ENCODE results near the gene CYP2J2. TPM values are rescaled to one million over a fixed set of nuclear protein-coding genes. Genes with fewer than 3 reads are reported as not detected.
"Not testable (repeated sequence)": the region's sequence is repeated elsewhere in the genome, so short reads cannot be mapped to it uniquely, and the experiment has no call there.

Gene CYP2J2
- total RNA-seq, 1 donor from 2014 or later = 10.1 TPM

GRCh38 chr1:59917785-59918180, 8.8 kb downstream of the CYP2J2 start:
- DNase-seq = no peak

DNA sequence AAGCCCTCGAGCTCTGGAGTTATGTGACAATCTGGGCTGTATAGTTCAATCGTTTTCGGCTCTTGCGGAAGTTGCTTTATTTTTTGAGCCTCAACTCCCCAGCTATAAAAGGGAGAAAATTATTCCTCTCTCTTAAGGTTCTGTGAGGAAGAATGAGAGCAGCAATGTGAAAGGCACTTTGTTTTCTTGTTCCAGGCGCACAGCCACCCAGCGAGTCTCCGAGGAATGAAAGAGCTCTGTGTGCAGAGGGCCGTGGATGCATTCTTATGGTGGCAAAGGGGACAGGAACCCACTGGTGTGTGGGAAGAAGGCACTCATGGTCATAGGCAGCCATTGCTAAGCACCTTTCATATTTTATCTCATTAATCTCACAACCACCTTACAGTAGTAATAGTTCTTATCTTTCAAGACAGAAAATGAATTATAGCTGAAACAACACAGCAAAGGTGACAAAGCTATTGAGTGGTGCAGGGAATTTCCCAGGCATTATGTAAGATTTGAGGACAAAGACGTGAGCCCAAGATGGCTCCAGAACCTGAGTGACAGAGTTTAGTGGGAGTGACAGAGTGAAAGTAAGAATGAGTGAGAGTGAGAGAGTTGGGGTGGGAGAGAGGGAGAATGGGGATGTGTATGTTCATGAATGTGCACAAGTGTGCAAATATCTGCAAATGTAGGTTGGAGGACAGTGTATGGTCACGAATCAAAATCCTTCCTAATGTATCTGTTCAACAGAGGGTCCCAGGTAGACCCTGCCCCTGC, 9.4 kb downstream of the CYP2J2 start:
- no peak for DNase-seq

GRCh38 chr1:59915516-59915915, 11.1 kb downstream of the CYP2J2 start:
- no peak for DNase-seq

DNA sequence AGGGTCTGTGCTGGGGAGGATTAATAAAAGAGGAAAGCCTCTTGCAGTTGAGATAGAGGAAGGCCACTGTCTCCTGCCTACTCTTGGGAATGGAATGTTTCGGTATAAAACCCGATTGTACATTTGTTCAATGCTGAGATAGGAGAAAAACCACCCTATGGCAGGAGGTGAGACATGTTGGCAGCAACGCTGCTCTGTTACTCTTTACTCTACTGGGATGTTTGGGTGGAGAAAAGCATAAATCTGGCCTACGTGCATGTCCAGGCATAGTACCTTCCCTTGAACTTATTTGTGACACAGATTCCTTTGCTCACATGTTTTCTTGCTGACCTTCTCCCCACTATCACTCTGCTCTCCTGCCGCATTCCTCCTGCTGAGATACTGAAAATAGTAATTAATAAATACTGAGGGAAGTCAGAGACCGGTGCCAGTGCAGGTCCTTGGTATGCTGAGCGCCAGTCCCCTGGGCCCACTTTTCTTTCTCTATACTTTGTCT, 11.7 kb downstream of the CYP2J2 start:
- DNase-seq = not testable (repeated sequence)

GRCh38 chr1:59908682-59909081, 17.9 kb downstream of the CYP2J2 start:
- no peak for DNase-seq

GRCh38 chr1:59908084-59908483, 18.5 kb downstream of the CYP2J2 start:
- DNase-seq = no peak

DNA sequence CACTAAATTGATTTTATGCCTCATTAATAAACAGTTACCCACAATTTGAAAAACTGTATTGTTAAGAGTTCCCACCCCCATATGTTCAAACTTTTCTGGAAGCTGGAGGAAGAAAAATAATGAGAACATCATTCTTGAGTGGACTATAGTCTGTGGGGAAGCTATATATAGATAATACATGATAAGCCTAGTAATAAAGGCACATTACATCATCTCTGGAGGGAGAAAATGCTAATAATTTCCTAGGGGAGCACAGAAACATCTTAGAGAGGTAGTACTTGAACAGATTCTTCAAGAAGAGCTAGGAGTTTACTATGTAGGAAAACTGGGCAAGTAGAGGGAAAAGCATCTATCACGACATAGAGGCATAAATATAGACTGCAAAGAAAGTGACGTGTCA, 19.6 kb downstream of the CYP2J2 start:
- DNase-seq = no peak

DNA sequence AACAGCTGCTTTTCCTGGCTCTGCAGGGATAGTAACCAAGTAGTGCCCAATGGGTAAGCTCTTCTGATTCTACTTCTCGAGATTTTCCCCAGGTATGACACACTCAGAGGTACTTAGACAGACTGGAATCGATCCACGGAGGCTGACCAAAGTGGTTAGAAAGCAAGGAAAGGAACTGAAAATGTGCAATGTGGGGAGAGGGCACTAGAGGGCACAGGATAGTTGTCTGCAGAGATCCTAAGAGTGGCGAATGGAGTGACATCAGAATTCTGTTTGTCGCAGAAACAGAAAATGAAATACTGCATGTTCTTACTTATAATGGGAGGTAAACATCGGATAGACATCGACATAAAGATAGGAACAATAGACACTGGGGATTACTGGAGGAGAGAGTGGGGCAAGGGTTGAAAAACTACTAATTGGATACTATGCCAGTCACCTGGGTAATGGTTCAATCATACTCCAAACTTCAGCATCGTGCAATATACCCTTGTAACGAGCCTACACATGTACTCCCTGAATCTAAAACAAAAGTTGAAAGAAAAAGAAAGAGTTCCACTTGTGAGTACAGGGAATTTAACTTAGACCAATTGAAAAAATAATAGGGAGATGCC, 23.3 kb downstream of the CYP2J2 start:
- no peak for DNase-seq

GRCh38 chr1:59901770-59902388, 24.7 kb downstream of the CYP2J2 start:
- no peak for DNase-seq

DNA sequence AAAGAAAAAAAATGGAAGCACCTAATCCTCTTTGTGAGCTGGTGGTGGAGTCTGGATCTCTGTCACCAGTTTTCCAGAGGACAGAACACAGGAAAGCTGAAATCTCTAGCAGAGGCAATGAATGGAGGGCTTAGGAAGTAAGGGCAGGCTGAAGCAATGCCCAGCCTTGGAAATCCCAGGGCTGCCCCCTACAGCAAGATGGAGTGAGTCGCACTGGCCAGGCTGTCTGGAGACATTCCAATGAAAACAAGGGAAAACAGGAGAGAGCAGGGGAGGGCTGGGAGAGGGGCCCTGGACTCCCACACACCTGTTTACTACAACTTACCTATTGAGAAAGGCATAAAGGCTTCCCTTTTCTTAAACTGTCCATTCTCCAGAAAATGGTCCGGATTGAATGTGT, 25.9 kb downstream of the CYP2J2 start:
- no peak for DNase-seq

- no peak for DNase-seq
Measured at GRCh38 chr1:59898927-59899326, 27.6 kb downstream of the CYP2J2 start.

DNA sequence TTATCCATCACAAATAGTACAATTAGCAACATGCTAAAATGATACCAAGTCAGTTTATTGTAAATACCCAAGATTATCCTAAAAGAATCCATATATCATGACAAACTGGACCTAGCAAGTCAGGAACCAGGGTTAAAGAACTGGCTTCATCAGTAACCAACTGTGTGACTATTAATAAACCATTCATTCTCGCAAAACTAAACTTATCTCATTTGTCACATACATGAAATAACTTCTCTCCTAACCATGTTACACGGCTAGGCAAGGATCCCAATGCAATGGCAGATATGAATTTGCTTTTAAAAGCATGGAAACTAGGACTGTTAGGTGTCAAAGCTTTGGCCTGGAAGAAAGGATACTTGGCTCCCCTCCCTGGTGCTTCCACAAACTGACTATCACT, 29.4 kb downstream of the CYP2J2 start:
- DNase-seq = no peak

DNA sequence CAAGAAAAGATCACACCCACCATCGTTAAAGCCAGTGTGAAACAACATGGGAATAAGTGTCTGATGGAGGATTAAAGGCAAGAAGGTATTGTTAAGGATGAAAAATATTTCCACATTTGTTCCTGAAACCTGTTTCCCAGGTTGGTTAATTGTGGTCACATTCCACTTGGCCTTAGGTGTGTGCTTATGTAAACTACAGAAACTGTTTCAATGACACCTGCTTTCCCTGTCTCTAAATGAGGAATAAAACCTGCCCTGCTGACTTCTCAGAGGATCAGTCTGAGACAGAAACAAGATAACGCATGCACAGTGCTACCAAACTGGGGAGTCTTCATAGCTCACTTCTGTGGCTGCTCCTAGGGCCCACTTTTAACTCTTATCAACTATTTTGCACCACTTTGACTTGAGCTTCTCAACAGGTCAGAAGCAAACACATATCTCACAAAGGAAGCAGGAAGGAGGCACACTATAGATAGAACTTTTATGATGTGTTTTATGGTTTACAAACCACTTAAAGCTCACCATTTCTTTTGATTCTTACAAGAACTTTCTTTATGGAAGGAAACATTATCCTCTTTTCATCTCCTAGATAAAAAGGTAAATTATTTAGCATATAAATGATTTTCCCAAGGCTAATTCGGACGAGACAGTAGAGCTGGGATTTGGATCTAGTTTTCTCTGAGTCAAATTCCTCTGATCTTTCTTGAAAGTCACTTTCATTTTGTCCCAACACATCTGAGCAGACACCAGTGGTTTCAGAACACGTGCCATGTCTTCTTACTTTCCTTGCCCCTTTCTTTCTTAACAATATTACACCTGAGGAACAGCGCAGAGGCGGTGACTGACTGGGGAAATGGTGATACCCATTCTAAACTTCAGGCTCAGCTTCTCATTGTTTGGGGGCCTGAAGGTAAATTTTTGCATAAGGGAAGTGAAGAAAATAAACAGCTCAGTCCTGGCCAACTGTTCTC, 33.4 kb downstream of the CYP2J2 start:
- no peak for DNase-seq

DNA sequence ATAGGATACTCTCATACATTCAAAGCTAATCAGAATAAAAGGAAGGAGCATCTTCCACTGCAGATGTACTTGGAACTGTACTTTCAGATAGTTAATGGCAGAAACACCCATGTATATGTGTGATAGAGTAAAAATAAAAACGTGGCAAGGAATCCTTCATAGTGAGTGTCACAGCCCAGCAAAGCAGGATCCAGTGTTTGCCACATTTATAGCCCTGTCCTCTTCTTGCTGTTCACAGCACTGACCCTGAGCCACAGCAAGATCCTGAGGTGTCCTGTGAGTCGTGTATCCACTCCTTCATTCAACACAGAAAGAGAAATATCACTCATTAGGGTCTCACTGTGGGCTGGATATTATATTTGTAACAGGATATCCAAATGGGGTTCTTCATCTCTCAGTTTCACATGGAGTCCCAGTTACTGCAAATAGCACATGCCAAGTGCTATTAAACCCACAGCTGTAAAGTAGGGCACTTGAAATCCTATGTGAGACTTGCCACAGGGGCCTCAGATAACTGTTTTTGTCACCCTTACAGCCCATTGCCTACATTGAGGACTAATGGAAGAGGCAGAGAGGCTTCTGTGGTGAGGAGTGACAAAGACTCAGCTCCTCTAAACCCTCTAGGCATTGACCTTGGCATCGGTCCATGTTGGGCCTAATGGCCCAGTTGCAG, 41.3 kb downstream of the CYP2J2 start:
- no peak for DNase-seq

DNA sequence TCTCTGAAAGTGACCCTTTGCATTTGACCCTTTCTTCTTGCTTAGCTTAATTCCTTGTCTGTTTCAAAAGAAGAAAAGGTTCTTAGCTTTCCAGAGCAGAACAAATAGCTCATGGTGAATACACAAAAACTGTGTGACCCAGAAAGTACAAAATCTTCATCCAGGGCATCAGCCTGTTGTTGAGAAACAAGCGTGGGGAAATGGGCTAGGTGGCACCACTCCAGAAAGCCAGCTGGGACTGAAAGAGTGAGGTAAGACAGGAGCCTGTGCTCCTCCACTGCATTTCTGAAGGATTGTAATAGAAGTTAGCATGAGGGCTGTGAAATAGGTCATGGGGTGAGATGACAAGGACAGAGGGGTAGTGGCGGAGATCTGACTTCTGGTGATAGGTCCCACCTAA, 45.8 kb downstream of the CYP2J2 start:
- DNase-seq = no peak

- DNase-seq = no peak
Measured at GRCh38 chr1:59879996-59880505, 46.5 kb downstream of the CYP2J2 start.

- DNase-seq = peak; percentile 26
Measured at GRCh38 chr1:59879574-59879973, 47.0 kb downstream of the CYP2J2 start.

- DNase-seq = no peak
Measured at GRCh38 chr1:59878370-59878769, 48.2 kb downstream of the CYP2J2 start.

DNA sequence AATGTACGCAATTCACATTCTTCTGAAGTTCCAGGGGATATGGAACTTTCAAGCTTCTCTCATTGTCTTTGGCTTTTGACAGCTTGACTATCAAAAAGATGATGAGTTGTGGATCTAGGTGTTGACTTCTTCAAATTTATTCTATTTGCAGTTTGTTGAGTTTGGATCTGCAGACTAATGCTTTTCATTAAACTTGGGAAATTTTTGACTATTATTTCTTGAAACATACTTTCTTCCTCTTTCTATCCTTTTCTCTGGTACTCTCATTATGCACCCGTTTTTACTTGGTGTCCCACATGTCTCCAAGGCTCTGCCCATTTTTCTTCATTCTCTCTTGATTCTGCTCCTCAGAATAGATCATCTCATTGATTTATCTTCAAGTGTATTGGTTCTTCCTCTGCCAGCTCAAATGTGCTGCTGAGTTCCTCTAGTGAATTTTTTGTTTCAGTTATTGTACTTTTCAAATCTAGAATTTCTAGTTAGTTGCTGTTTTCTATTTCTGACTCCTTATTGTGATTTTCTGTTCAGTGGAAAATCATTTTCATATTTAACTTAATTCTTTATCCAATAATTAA, 49.4 kb downstream of the CYP2J2 start:
- no peak for DNase-seq

DNA sequence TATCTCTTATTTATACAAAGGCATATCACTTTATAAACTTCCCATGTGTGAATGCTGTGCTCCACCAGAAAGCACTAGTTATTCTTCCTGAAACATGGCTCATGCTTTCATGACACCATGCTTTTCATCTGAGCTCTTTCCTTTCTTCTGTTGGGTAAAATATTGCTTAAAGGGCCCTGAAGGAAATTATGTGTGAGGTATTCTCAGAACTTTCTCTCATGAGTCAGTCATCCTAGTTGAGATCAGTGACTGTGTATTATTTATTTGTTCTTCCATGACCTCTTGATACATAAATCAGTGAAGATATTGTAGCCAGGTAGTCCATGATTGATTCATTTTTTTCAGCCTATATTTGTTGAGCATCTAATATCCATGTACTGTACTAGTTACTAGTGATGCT, 54.8 kb downstream of the CYP2J2 start:
- no peak for DNase-seq

DNA sequence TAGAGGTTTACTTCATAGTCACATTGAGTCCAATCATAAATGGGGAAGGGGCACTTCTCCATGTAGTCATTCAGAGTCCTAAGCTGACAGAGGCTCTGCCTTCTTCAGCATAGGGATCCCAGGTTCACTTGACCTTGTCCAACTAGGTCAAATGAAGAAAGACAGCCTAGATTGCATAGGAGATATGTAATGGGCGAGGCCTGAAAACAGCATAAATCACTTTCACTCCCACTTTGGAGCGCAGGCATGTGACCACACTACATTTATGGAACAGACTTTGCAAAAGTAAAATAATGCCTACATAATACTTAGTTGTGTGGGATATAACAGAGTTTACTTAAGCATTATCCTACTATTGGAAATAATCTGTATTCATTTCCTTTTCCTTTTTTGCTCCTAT, 60.1 kb downstream of the CYP2J2 start:
- no peak for DNase-seq

All from skin of body (tissue), 2 donors.